GM19438 (cell line): ENCODE measurements around the gene GAB1.
A peak's percentile ranks its signal among the peaks of the same experiment; 100 is the strongest.

Experiments used
- ATAC-seq: cut with Tn5 transposase; IDR thresholded peaks from one replicate; pipeline ENCODE4 v1.9.1; 2021; ENCODE audit warnings: low read depth; ENCODE audit not compliant: unreplicated experiment

The GAB1 gene

GRCh38 chr4:143336781-143337599 lies at the start of gene GAB1:
Gene GAB1 (plus strand): TSS chr4:143336876. CDS start chr4:143337189, 313 bp downstream.
- peak; percentile 72 for ATAC-seq

GRCh38 chr4:143287572-143287923 lies 49.1 kb upstream of the GAB1 start:
- no peak for ATAC-seq

GRCh38 chr4:143288171-143288570 lies 48.5 kb upstream of the GAB1 start:
- no peak for ATAC-seq

GRCh38 chr4:143289370-143289769 lies 47.3 kb upstream of the GAB1 start:
- no peak for ATAC-seq

- ATAC-seq = no peak
Measured at GRCh38 chr4:143291314-143291713, 45.4 kb upstream of the GAB1 start.

GRCh38 chr4:143292858-143293257 lies 43.8 kb upstream of the GAB1 start:
- no peak for ATAC-seq

GRCh38 chr4:143294310-143294709 lies 42.4 kb upstream of the GAB1 start:
- no peak for ATAC-seq

GRCh38 chr4:143294710-143295275 lies 41.9 kb upstream of the GAB1 start:
- ATAC-seq = no peak

GRCh38 chr4:143296397-143297067 lies 40.1 kb upstream of the GAB1 start:
- ATAC-seq = no peak

- ATAC-seq = no peak
Measured at GRCh38 chr4:143300860-143301259, 35.8 kb upstream of the GAB1 start.

GRCh38 chr4:143302536-143302935 lies 34.1 kb upstream of the GAB1 start:
- ATAC-seq = no peak

- no peak for ATAC-seq
Measured at GRCh38 chr4:143306788-143307187, 29.9 kb upstream of the GAB1 start.

- ATAC-seq = no peak
Measured at GRCh38 chr4:143307531-143307930, 29.1 kb upstream of the GAB1 start.

- ATAC-seq = no peak
Measured at GRCh38 chr4:143308377-143308776, 28.3 kb upstream of the GAB1 start.

- ATAC-seq = no peak
Measured at GRCh38 chr4:143311924-143312323, 24.8 kb upstream of the GAB1 start.

GRCh38 chr4:143313521-143313920 lies 23.2 kb upstream of the GAB1 start:
- ATAC-seq = no peak

GRCh38 chr4:143313996-143314395 lies 22.7 kb upstream of the GAB1 start:
- no peak for ATAC-seq

- ATAC-seq = no peak
Measured at GRCh38 chr4:143320113-143320512, 16.6 kb upstream of the GAB1 start.

GRCh38 chr4:143326735-143327134 lies 9.9 kb upstream of the GAB1 start:
- no peak for ATAC-seq

- ATAC-seq = no peak
Measured at GRCh38 chr4:143329985-143330384, 6.7 kb upstream of the GAB1 start.

GRCh38 chr4:143335979-143336780 lies 496 bp upstream of the GAB1 start:
- ATAC-seq = peak; percentile 57
